Measurements from ENCODE around the gene HSPG2. TPM values are rescaled to one million over a fixed set of nuclear protein-coding genes. Genes with fewer than 3 reads are reported as not detected.

The HSPG2 gene
- total and polyA plus RNA-seq, 2 of the 8 experiments (the other 6 are each of a cell fraction or from before 2014, with no cell fraction given) = 17.8 to 111 TPM

DNA sequence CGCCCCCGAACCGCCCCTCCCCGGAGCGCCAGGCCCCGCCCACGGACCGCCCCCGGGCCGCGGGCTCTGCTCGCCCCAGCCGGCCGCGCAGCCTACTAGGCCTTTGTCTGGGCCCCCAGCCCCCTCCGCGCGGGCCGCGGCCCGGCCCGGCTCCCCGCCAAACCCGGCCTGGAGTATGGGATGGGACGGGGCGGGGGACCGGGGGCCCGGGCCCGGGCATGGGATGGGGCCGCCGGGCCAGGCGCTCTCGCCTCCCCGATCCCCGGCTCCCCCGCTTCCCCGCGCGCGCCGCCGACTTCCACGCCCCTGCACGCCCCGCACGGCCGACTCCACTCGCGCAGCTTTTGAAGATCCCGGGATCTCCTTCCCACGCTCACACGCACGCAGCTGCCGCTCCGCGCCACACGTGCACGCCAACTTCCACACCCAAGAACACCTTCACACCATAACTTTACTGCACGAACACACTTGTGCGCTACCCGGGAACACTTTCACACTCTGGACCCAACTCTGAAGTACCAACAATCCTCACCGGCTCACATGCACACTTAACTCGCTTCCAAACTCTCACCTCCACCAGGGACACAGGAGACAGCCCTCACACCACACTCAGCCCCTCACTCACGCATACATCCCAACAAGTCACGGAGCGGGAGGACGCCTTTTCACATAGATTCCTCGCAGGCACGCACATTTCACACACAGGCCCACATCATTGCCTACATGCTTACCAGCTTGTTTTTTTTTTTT lies 437 bp upstream of the HSPG2 start (continued):
- TF ChIP-seq CHD7 (IDR thresholded peaks at IDR 0.05; ENCODE audit: insufficient replicate concordance, low read length) = no peak
- TF ChIP-seq ZNF274 (IDR thresholded peaks at IDR 0.05; ENCODE audit: borderline replicate concordance, extremely low read depth, low read length) = no peak
- TF ChIP-seq SP1 (IDR thresholded peaks at IDR 0.05; ENCODE audit: low read depth, low read length) = peak; percentile 80
- no peak for TF ChIP-seq CBX5 (IDR thresholded peaks at IDR 0.05; ENCODE audit: low read depth, low read length)
- TF ChIP-seq TCF12 (IDR thresholded peaks at IDR 0.05; ENCODE audit: low read depth, low read length) = no peak
- TF ChIP-seq E2F6 (IDR thresholded peaks at IDR 0.05) = peak; percentile 28; the same call in 1 of the 2 replicates
- no peak for TF ChIP-seq ATF2 (IDR thresholded peaks at IDR 0.05; ENCODE audit: low read length)
- no peak for TF ChIP-seq RXRA (IDR thresholded peaks at IDR 0.05; ENCODE audit: insufficient read depth, low read depth, low read length)
